SK-N-SH (cell line): Measurements from ENCODE around the gene SDC3. TPM values are rescaled to one million over a fixed set of nuclear protein-coding genes. Genes with fewer than 3 reads are reported as not detected.

Source experiments
- CTCF ChIA-PET: fragments of 300-600, 350-600 bp; formaldehyde crosslinking; extraction: SDS; loops from one replicate; lab custom pipeline; 2021; lab: Yijun Ruan, JAX
- POLR2A ChIA-PET: fragments of 350-600 bp; sonication (Branson Sonifier 250); formaldehyde crosslinking; extraction: SDS; loops from one replicate; lab custom pipeline; 2020; ENCODE audit warnings: antibody characterized with exemption, inconsistent platforms; lab: Yijun Ruan, JAX
- DNase-seq: peaks from one replicate; pipeline ENCODE4 v3.0.0; 2012
- H2AFZ ChIP-seq: fragments of 200-600 bp; sonication (generic); 2 replicates; pipeline ENCODE4 v1.8.1; 2016; ENCODE audit warnings: antibody characterized with exemption, mild to moderate bottlenecking, low read depth
- H3F3A ChIP-seq: fragments of 200-600 bp; sonication (generic); replicated peaks from 2 replicates; pipeline ENCODE3; 2016; ENCODE audit warnings: antibody characterized with exemption, mild to moderate bottlenecking; ENCODE audit not compliant: insufficient read depth
- H3K27ac ChIP-seq, 2 experiments: fragments of 200-500 bp in 1 of 2; fragments of 200-600 bp in 1 of 2; sonication (Bioruptor generic) in 1 of 2; sonication (generic), shearing (Covaris generic) in 1 of 2; 2 replicates each; pipeline versions ENCODE4 v1.5.1 to v1.6.1; 2014 to 2016; ENCODE audit warnings: low read depth in 2 of 2, inconsistent platforms in 1 of 2, low read length in 1 of 2, mild to moderate bottlenecking in 1 of 2, mixed read lengths in 1 of 2
- H3K27me3 ChIP-seq: fragments of 200-600 bp; sonication (generic), shearing (Covaris generic); 2 replicates; pipeline ENCODE4 v1.6.1; 2016; ENCODE audit warnings: mixed run types; ENCODE audit not compliant: insufficient read depth
- H3K36me3 ChIP-seq, 2 experiments: fragments of 200-500 bp in 1 of 2; fragments of 200-600 bp in 1 of 2; sonication (Bioruptor generic) in 1 of 2; sonication (generic) in 1 of 2; replicated peaks in 1 of 2; 2 replicates each; pipeline versions ENCODE3 to v1.5.1; 2014 to 2016; ENCODE audit warnings: low read length in 1 of 2, mild to moderate bottlenecking in 1 of 2; ENCODE audit not compliant: insufficient read depth in 2 of 2, control insufficient read depth in 1 of 2
- H3K4me1 ChIP-seq, 2 experiments: fragments of 200-500 bp in 1 of 2; fragments of 200-600 bp in 1 of 2; sonication (Bioruptor generic) in 1 of 2; sonication (generic), shearing (Covaris generic) in 1 of 2; 2 replicates each; pipeline versions ENCODE4 v1.5.1 to v1.6.1; 2014 to 2016; ENCODE audit warnings: low read depth in 1 of 2, low read length in 1 of 2, mixed run types in 1 of 2; ENCODE audit not compliant: insufficient read depth in 2 of 2, control insufficient read depth in 1 of 2
- H3K4me2 ChIP-seq: fragments of 200-600 bp; sonication (generic), shearing (Covaris generic); 2 replicates; pipeline ENCODE4 v1.6.1; 2017; ENCODE audit warnings: mixed run types
- H3K4me3 ChIP-seq, 2 experiments: fragments of 200-500 bp in 1 of 2; fragments of 200-600 bp in 1 of 2; sonication (Bioruptor generic) in 1 of 2; sonication (generic), shearing (Covaris generic) in 1 of 2; 2 replicates each; pipeline versions ENCODE4 v1.5.1 to v1.8.1; 2014 to 2016; ENCODE audit warnings: low read depth in 2 of 2, inconsistent platforms in 1 of 2, low read length in 1 of 2, mild to moderate bottlenecking in 1 of 2, mixed read lengths in 1 of 2, moderate library complexity in 1 of 2
- H3K79me2 ChIP-seq: fragments of 200-600 bp; sonication (generic); 2 replicates; pipeline ENCODE4 v1.8.1; 2017; ENCODE audit warnings: mild to moderate bottlenecking; ENCODE audit not compliant: insufficient read depth
- H3K9ac ChIP-seq: fragments of 200-600 bp; sonication (generic); 2 replicates; pipeline ENCODE4 v1.6.1; 2017; ENCODE audit warnings: mixed run types
- H3K9me2 ChIP-seq: fragments of 200-600 bp; sonication (generic); 2 replicates; pipeline ENCODE4 v1.6.1; 2017; ENCODE audit warnings: mixed run types
- H3K9me3 ChIP-seq: fragments of 200-600 bp; sonication (generic); 2 replicates; pipeline ENCODE4 v1.6.1; 2017; ENCODE audit warnings: mixed run types, mild to moderate bottlenecking, moderate library complexity
- H4K20me1 ChIP-seq: fragments of 200-600 bp; sonication (generic); 2 replicates; pipeline ENCODE4 v1.6.1; 2017; ENCODE audit warnings: mild to moderate bottlenecking, mixed run types; ENCODE audit not compliant: insufficient read depth
- CHD2 ChIP-seq: fragments of 150-350 bp; IDR thresholded peaks from 2 replicates; pipeline ENCODE4 v1.6.1; 2018; ENCODE audit warnings: low read length; ENCODE audit not compliant: partially characterized antibody
- CTCF ChIP-seq: fragments of 200-600 bp; sonication (generic); IDR thresholded peaks from 2 replicates; pipeline ENCODE4 v1.6.1; 2017; ENCODE audit warnings: antibody characterized with exemption, mild to moderate bottlenecking, moderate library complexity
- ELF1 ChIP-seq: IDR thresholded peaks from 2 replicates; pipeline ENCODE4 v1.4.0; 2012
- FOXJ3 ChIP-seq: sonication (generic); formaldehyde crosslinking; IDR thresholded peaks from 2 replicates; pipeline ENCODE4 v1.5.1; 2020; ENCODE audit warnings: mild to moderate bottlenecking, missing genetic modification reagents
- FOXM1 ChIP-seq: IDR thresholded peaks from 2 replicates; pipeline ENCODE4 v1.4.0; 2012; ENCODE audit warnings: low read depth, mild to moderate bottlenecking
- IRF3 ChIP-seq: fragments of 150-350 bp; IDR thresholded peaks from 2 replicates; pipeline ENCODE4 v1.6.1; 2016; ENCODE audit warnings: mild to moderate bottlenecking, low read depth, low read length
- JUND ChIP-seq: IDR thresholded peaks from 2 replicates; pipeline ENCODE4 v1.4.0; 2012
- PBX3 ChIP-seq: IDR thresholded peaks from 2 replicates; pipeline ENCODE4; 2012
- POLR2AphosphoS5 ChIP-seq: IDR thresholded peaks from 2 replicates; pipeline ENCODE4 v1.6.1; 2012; ENCODE audit warnings: low read depth, low read length
- RCOR1 ChIP-seq: fragments of 150-350 bp; IDR thresholded peaks from 2 replicates; pipeline ENCODE4 v1.6.1; 2017; ENCODE audit warnings: antibody characterized with exemption, low read length
- REST ChIP-seq: IDR thresholded peaks from 2 replicates; pipeline ENCODE4 v1.6.1; 2012; ENCODE audit warnings: mild to moderate bottlenecking, low read depth, low read length, moderate library complexity
- RFX5 ChIP-seq: IDR thresholded peaks from 2 replicates; pipeline ENCODE4 v1.6.1; 2012; ENCODE audit warnings: mild to moderate bottlenecking, improper control_type of control experiment, low read length
- SIN3A ChIP-seq: IDR thresholded peaks from 2 replicates; pipeline ENCODE4 v1.6.1; 2012; ENCODE audit warnings: low read depth, mild to moderate bottlenecking, low read length, moderate library complexity, borderline replicate concordance
- YY1 ChIP-seq: IDR thresholded peaks from 2 replicates; pipeline ENCODE4 v1.4.0; 2012; ENCODE audit warnings: low read depth, mild to moderate bottlenecking
- WGBS: methylation state at CpG from one replicate; pipeline ENCODE4 v1.1.6; 2017; ENCODE audit warnings: low lambda C conversion rate; 5-methylcytosine and 5-hydroxymethylcytosine counted together
- polyA plus RNA-seq, 3 experiments: library from polyadenylated mRNA; depleted of rRNA; stranded (reverse); fragments of >200 nt; gene quantifications; 2 replicates each; pipeline ENCODE4 v1.2.3, GENCODE V29; 2012

Gene SDC3
- polyA plus RNA-seq, 1 of the 3 experiments (the other 2 are of a cell fraction), result 18.8 TPM

- TF ChIP-seq PBX3 (no peak), IRF3 (no peak), CHD2 (no peak), FOXJ3 (no peak), JUND (no peak), FOXM1 (no peak), CTCF (no peak), YY1 (no peak), RFX5 (no peak), SIN3A (no peak), REST (no peak), RCOR1 (no peak), POLR2AphosphoS5 (no peak), ELF1 (no peak)
- TF ChIP-seq, all 33 proteins: peak for 0
- no peak for DNase-seq
- WGBS, result 86% methylated on average over 2 of the region's 3 CpGs
- Histone ChIP-seq H3K4me2 (no peak overlapping the region), H2AFZ (no peak overlapping the region), H3K9ac (no peak overlapping the region), H3K27me3 (no peaks in the 10 kb centered on the region), H3K79me2 (peaks cover 62% of the 10 kb centered on the region), H3F3A (no peaks in the 10 kb centered on the region), H3K36me3 (no peaks in the 10 kb centered on the region), H3K9me3 (no peaks in the 10 kb centered on the region), H3K9me2 (no peaks in the 10 kb centered on the region), H4K20me1 (peaks cover 93% of the 10 kb centered on the region), H3K4me3 (no peak overlapping the region), H3K4me1 (peaks cover 0 to 31% of the 10 kb centered on the region in 2 experiments; a peak in 1 of 4 replicates), H3K27ac (no peak overlapping the region)
- ChIA-PET CTCF (interaction anchor here (5.3 to 47.0 kb wide), 2 partner anchors 10 to 91 kb away, joined by 32 to 1422 read pairs; no protein-coding TSS in a partner anchor), POLR2A (no interaction called here)
These were observed 7.5 kb downstream of the SDC3 start for GRCh38 chr1:30900931-30901560.
